Measurements from ENCODE around the gene NPBWR2. TPM values are rescaled to one million over a fixed set of nuclear protein-coding genes. Genes with fewer than 3 reads are reported as not detected.

NPBWR2 gene
- total and polyA plus RNA-seq, 9 of the 15 experiments (the other 6 are each of a cell fraction or from before 2014, with no cell fraction given), result not detected

DNA sequence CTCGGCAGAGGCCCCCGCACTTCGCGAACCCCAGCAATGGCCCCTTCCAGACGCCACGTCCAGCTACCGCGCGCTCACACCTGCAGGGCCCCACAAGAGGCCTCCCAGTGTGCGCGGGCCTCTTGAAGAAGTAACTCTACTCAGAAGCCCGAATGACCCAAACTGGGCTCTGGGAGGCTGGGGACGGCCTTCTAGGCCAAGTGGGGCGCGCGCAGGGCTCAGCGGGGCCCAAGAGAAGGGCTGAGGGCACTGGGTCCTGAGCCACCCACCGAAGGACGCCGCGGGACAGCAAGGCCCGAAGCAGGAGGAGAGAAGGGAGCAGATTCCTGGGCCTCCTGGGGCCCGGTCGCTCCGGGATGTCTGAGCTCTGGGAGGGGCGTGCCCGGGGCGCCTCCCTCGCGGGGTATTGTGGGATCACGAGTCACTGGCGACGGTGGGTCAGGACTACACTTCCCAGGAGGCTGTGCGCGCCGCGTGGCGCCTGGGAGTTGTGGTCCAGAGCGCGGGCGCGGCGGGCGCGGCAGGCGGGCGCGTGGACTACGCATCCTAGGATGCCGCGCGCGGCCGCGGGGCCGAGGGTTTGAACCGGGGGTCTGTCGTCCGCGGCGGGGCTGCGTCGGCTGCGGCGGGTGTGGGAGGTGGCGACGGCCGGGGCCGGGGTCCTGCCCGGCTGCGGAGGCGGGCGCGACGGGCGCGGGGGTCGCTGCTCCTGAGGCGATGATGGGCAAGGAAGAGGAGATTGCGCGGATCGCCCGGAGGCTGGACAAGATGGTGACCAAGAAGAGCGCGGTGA lies 44.6 kb downstream of the NPBWR2 start, which contains the start of gene TCEA2 (continued):
- TF ChIP-seq MNT (conservative IDR thresholded peaks at IDR 0.05), result peak in 1 of 2 experiments; percentile 90; a peak in 2 of 4 replicates
- no peak for TF ChIP-seq SAFB2 (IDR thresholded peaks at IDR 0.05; ENCODE audit: borderline replicate concordance, low read depth, low read length, severe bottlenecking)
- peak; percentile 87 for TF ChIP-seq SMAD3 (CRISPR knock-in tag; conservative IDR thresholded peaks at IDR 0.05)
- TF ChIP-seq, protein P1, sequence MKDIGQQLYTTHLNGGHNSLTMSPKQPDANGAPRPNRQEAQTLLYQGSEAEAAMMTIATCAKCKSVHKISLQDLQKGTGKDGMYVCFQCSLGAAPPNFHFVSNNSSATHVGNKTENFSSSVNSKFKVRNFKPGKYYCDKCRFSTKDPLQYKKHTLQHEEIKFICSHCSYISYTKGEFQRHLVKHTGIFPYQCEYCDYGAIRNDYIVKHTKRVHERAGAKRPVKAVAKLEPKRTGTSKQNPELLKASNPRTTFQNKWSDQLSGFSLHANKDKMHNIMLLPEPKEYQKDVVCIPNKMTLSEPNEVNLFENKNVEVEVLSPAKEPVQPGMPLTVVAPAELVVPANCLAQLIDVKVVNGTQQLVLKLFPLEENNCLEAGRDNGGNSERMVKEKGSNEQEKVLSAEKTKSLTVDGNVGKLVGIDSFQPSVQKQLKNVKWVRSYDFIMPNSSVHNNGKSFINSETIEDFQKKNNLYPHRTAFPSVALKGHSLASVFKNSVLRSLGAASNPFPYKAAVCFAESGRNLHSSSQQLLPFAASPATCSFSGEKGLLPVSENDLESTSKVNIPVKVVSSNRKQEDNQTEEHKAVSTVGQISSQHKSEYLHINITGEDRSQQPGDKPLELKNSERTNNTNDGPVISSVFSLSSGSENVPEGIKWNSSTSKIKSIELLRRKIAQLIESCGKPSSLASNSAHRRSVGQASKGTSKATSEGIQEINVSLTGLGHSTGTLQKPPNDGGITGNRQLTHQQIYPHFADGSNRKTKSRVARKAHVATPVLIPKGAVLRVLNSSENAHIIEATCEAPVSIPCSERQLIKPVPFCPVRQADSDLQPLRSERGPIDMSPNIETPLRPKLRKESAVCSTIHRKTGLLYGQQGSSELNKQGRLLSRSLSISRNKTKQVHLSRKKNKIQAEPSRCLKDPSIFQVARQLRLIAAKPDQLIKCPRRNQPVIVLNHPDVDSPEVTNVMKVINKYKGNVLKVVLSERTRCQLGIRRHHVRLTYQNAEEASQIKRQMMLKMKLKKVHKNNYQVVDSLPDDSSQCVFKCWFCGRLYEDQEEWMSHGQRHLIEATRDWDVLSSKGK (CRISPR knock-in tag; IDR thresholded peaks at IDR 0.05), result no peak
- peak; percentile 88 for TF ChIP-seq NR2C2 (CRISPR knock-in tag; IDR thresholded peaks at IDR 0.05)
- peak; percentile 98 for TF ChIP-seq NR2C2 (tag; IDR thresholded peaks at IDR 0.05)
- 0 out of 2 replicates have a peak, but pooled peaks have one; percentile 37 for TF ChIP-seq ATF1 (CRISPR knock-in tag; IDR thresholded peaks at IDR 0.05)
- TF ChIP-seq ATF1 (tag; IDR thresholded peaks at IDR 0.05), result peak; percentile 81
- TF ChIP-seq CREB3L1 (IDR thresholded peaks at IDR 0.05; ENCODE audit: borderline replicate concordance, low read depth), result peak; percentile 97
- TF ChIP-seq HOMEZ (CRISPR knock-in tag; IDR thresholded peaks at IDR 0.05), result 0 out of 2 replicates have a peak, but pooled peaks have one; percentile 45
- TF ChIP-seq ZNF174 (CRISPR knock-in tag; IDR thresholded peaks at IDR 0.05), result no peak; the same call in 1 of the 2 replicates
- TF ChIP-seq NR4A1 (CRISPR knock-in tag; IDR thresholded peaks at IDR 0.05), result peak; percentile 84; the same call in 1 of the 2 replicates
- no peak; the same call in 1 of the 2 replicates for TF ChIP-seq NR4A1 (tag; IDR thresholded peaks at IDR 0.05)
- TF ChIP-seq FOSL1 (tag; conservative IDR thresholded peaks at IDR 0.05), result 0 out of 2 replicates have a peak, but pooled peaks have one; percentile 18
- TF ChIP-seq ETV5 (CRISPR knock-in tag; IDR thresholded peaks at IDR 0.05; ENCODE audit: low read depth), result peak; percentile 58; the same call in 1 of the 2 replicates
- 0 out of 2 replicates have a peak, but pooled peaks have one; percentile 44 for TF ChIP-seq NR2F6 (CRISPR knock-in tag; IDR thresholded peaks at IDR 0.05)
